ENCODE data around the gene HOXD10.

The HOXD10 gene

GRCh38 chr2:176160251-176160985 is 43.8 kb downstream of the HOXD10 start:
- TF ChIP-seq CTCF (IDR thresholded peaks at IDR 0.05; ENCODE audit: low read depth, low read length) (no peak), MYC (IDR thresholded peaks at IDR 0.05; ENCODE audit: low read depth, low read length) (no peak), POLR2A (IDR thresholded peaks at IDR 0.05; ENCODE audit: extremely low read depth, insufficient read length) (no peak), MAX (IDR thresholded peaks at IDR 0.05; ENCODE audit: low read depth, low read length) (no peak)
- no peak overlapping the region for H3K4me3 ChIP-seq (ENCODE audit: low read depth, low read length)
- DNase-seq (ENCODE audit: low read depth), result no peak

- TF ChIP-seq CTCF (IDR thresholded peaks at IDR 0.05; ENCODE audit: low read depth, low read length) (no peak), POLR2A (IDR thresholded peaks at IDR 0.05; ENCODE audit: extremely low read depth, insufficient read length) (no peak), MAX (IDR thresholded peaks at IDR 0.05; ENCODE audit: low read depth, low read length) (no peak), MYC (IDR thresholded peaks at IDR 0.05; ENCODE audit: low read depth, low read length) (no peak)
- H3K4me3 ChIP-seq (ENCODE audit: low read depth, low read length), result no peak overlapping the region
- no peak for DNase-seq (ENCODE audit: low read depth)
These were observed 44.6 kb downstream of the HOXD10 start for GRCh38 chr2:176160986-176161824.

DNA sequence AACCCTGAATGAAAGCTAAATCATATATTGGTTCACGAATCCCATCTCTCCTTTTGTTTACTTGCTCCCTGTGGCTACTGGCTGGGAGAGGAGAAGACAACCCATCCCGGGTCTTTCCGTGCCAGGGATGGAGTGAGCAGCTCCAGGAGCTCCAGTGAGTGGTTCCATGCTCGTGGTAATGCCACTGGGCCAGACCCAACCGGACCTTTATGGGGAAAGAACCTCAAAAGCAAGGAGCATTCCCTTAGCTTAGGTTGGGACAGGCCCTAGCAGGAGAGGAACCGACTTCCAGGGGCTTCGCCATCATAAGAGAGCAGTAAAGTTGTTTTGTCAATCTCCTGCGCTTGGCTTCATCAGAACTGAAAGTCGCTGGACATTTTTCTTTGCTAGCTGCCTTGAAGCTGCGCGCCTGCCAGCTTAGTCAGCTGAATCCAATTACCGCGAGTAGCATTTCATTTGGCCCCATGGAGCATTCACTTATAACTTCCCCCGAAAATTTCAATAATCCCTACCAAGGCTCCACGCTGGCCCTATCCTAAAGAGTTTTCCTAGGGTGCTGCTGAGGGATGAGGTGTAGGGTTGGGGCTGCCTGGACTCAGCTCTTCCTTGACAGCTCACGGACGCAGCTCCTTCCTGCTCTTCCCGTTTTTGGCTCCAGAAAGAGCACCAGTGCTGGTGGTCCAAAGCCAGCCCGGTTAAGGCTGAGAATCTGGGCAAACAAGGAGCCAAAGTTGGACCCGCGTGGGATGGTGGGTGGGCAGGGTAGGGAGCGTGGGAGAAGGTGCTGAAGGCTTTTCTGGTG is 45.4 kb downstream of the HOXD10 start:
- DNase-seq (ENCODE audit: low read depth), result no peak
- TF ChIP-seq MAX (IDR thresholded peaks at IDR 0.05; ENCODE audit: low read depth, low read length) (no peak), POLR2A (IDR thresholded peaks at IDR 0.05; ENCODE audit: extremely low read depth, insufficient read length) (no peak), CTCF (IDR thresholded peaks at IDR 0.05; ENCODE audit: low read depth, low read length) (no peak), MYC (IDR thresholded peaks at IDR 0.05; ENCODE audit: low read depth, low read length) (no peak)
- no peak overlapping the region for H3K4me3 ChIP-seq (ENCODE audit: low read depth, low read length)

DNA sequence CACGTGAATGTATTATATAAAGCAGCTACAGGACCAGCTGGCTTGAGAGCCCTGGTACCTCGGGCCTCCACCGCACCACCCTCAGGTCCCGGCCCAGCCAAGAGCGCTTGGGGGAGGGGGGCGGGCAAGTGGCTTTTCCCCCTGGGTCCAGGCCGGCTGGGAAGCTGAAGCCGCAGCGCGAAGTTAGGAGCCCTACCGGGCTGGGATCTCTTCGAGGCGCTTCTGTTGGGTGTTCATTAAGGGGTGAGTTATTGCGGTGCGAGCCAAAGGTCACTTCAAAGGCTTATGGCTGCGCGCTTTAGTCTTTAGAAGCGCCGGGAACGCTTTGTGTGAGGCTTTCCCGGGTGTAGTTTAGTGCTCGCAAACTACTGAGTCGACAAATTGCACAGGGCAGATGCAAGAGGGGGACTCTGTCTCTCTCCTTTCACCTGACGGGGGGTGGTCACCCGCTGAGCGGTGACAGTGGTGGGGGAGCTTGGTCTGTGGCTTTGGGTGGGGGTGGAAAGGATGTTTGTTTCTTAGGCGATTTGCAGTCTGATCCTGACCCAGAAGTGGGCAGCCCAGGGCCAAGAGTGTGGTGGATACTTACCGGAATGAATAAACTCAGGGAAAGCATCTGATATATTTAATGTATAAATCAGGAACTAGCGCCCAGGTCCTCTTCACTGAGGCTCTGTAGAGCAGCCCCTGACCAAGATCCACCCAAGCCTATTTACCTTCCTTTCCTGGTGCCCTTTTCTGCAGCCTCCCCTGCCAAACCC is 46.5 kb downstream of the HOXD10 start:
- no peak overlapping the region for H3K4me3 ChIP-seq (ENCODE audit: low read depth, low read length)
- TF ChIP-seq POLR2A (IDR thresholded peaks at IDR 0.05; ENCODE audit: extremely low read depth, insufficient read length), result no peak
- TF ChIP-seq MYC (IDR thresholded peaks at IDR 0.05; ENCODE audit: low read depth, low read length), result no peak
- no peak for TF ChIP-seq CTCF (IDR thresholded peaks at IDR 0.05; ENCODE audit: low read depth, low read length)
- no peak for TF ChIP-seq MAX (IDR thresholded peaks at IDR 0.05; ENCODE audit: low read depth, low read length)
- DNase-seq (ENCODE audit: low read depth), result no peak

- H3K4me3 ChIP-seq (ENCODE audit: low read depth, low read length), result no peak overlapping the region
- DNase-seq (ENCODE audit: low read depth), result no peak
- no peak for TF ChIP-seq MYC (IDR thresholded peaks at IDR 0.05; ENCODE audit: low read depth, low read length)
- no peak for TF ChIP-seq POLR2A (IDR thresholded peaks at IDR 0.05; ENCODE audit: extremely low read depth, insufficient read length)
- no peak for TF ChIP-seq CTCF (IDR thresholded peaks at IDR 0.05; ENCODE audit: low read depth, low read length)
- TF ChIP-seq MAX (IDR thresholded peaks at IDR 0.05; ENCODE audit: low read depth, low read length), result no peak
These were observed 47.1 kb downstream of the HOXD10 start for GRCh38 chr2:176163672-176164056.

Measured in NB4 (cell line).